Colonic mucosa (tissue), 4 donors: ENCODE measurements around the gene NPTX1. TPM values are rescaled to one million over a fixed set of nuclear protein-coding genes. Genes with fewer than 3 reads are reported as not detected.

Source experiments
- DNase-seq: peaks from one replicate; pipeline ENCODE4 v3.0.0-alpha.2; 2020
- H3K27ac ChIP-seq: fragments of 200-600 bp; one replicate; pipeline ENCODE4 v1.8.0; 2021
- H3K27me3 ChIP-seq: fragments of 200-600 bp; one replicate; pipeline ENCODE4 v1.8.0; 2021
- H3K36me3 ChIP-seq: fragments of 200-600 bp; one replicate; pipeline ENCODE4 v1.8.0; 2021
- H3K4me1 ChIP-seq: fragments of 200-600 bp; one replicate; pipeline ENCODE4 v1.8.0; 2021; ENCODE audit warnings: mild to moderate bottlenecking
- H3K4me3 ChIP-seq: fragments of 200-600 bp; one replicate; pipeline ENCODE4 v1.8.0; 2021
- H3K9ac ChIP-seq, 2 donors: one replicate each; pipeline ENCODE4 v1.7.0; 2013; ENCODE audit warnings: control low read depth in 2 of 2, low read depth in 2 of 2, low read length in 2 of 2
- H3K9me3 ChIP-seq: fragments of 200-600 bp; one replicate; pipeline ENCODE4 v1.8.0; 2021
- CTCF ChIP-seq: fragments of 200-600 bp; IDR thresholded peaks from one replicate; pipeline ENCODE4 v1.8.0; 2022; ENCODE audit warnings: antibody characterized with exemption, mild to moderate bottlenecking
- intact Hi-C: fragments of 100-400 bp; cut with DNase I; formaldehyde crosslinking; loops from one replicate; pipeline ENCODE4 v1.14.1; 2022
- microRNA-seq: library from miRNA; unstranded; fragments of <30 nt; microRNA quantifications from one replicate; pipeline ENCODE4, GENCODE V29; 2019
- total RNA-seq, 2 donors: library from RNA; stranded (reverse); fragmentation: NEBNext Ultra II Directional in 1 of 2; extraction: Animal tissue kit (Norgen Biotek cat#: 25700) in 1 of 2; gene quantifications; one replicate each; pipeline ENCODE4 v1.2.1, GENCODE V29; 2021
- donor health status: healthy.
- donor health status: DM: no; HTN: no; CAD: no.
- donor health status: DM: no; HTN: no; CAD: no.

NPTX1 gene
- total RNA-seq, 2 donors from 2014 or later, result 0.10 to 7.1 TPM

- H3K27ac ChIP-seq, result no peak overlapping the region
- no peak overlapping the region for H3K9ac ChIP-seq
- intact Hi-C loops, result loop anchor here (10.0 kb wide), 1 partner anchor 683 kb away; no protein-coding TSS in a partner anchor
- TF ChIP-seq CTCF, result no peak
- no peaks in the 10 kb centered on the region for H3K36me3 ChIP-seq
- no peak for DNase-seq
- H3K27me3 ChIP-seq, result no peaks in the 10 kb centered on the region
- H3K4me3 ChIP-seq, result no peak overlapping the region
- no peaks in the 10 kb centered on the region for H3K9me3 ChIP-seq
- no peaks in the 10 kb centered on the region for H3K4me1 ChIP-seq
These were observed 54.9 kb downstream of the NPTX1 start for GRCh38 chr17:80421381-80422090.

- TF ChIP-seq CTCF, result no peak
- intact Hi-C loops, result no loop called here
- H3K4me3 ChIP-seq, result no peak overlapping the region
These were observed 57.2 kb downstream of the NPTX1 start for GRCh38 chr17:80419255-80419654.

GRCh38 chr17:80418589-80418988 is 57.8 kb downstream of the NPTX1 start:
- Histone ChIP-seq H3K9me3 (no peaks in the 10 kb centered on the region), H3K9ac (no peak overlapping the region), H3K27me3 (no peaks in the 10 kb centered on the region), H3K4me3 (no peak overlapping the region), H3K27ac (no peak overlapping the region), H3K36me3 (no peaks in the 10 kb centered on the region), H3K4me1 (no peaks in the 10 kb centered on the region)
- intact Hi-C loops, result no loop called here
- no peak for TF ChIP-seq CTCF
- DNase-seq, result no peak

More at GRCh38 chr17:80419255-80419654, 57.2 kb downstream of the NPTX1 start:
- Histone ChIP-seq H3K9ac (no peak overlapping the region), H3K36me3 (no peaks in the 10 kb centered on the region), H3K27ac (no peak overlapping the region), H3K9me3 (no peaks in the 10 kb centered on the region), H3K4me1 (no peaks in the 10 kb centered on the region), H3K27me3 (no peaks in the 10 kb centered on the region)
- no peak for DNase-seq

Small RNA genes within 50 kb of the gene (microRNA-seq; reads per million reads assigned to microRNA genes)
- gene MIR4730, result not detected

Other genes with a start within 250 kb of the NPTX1 start
- gene RNF213, start 215.8 kb downstream of the NPTX1 start, total RNA-seq, result 100 to 1,000 TPM in 1 of 2 donors, 10 to 100 TPM in 1; 80.8 to 101 TPM
- 10 to 100 TPM; 19.1 to 25.3 TPM for gene ENDOV, start 61.4 kb downstream of the NPTX1 start, total RNA-seq
- gene RPTOR, start 68.2 kb upstream of the NPTX1 start, total RNA-seq, result 10 to 100 TPM; 21.2 to 39.6 TPM